Pancreas (tissue), 8 donors: ENCODE results near the gene BCAP31. TPM values are rescaled to one million over a fixed set of nuclear protein-coding genes. Genes with fewer than 3 reads are reported as not detected.

Experiments used
- polyA plus RNA-seq, 2 donors: library from polyadenylated mRNA; stranded (reverse); fragments of 200-250 nt; gene quantifications; one replicate each; pipeline ENCODE4 v1.2.3, GENCODE V29; 2013
- total RNA-seq, 6 donors: library from RNA; stranded (reverse); fragmentation: NEBNext Ultra II Directional in 4 of 6; extraction: Animal tissue kit (Norgen Biotek cat#: 25700) in 4 of 6; gene quantifications; one replicate each; pipeline versions ENCODE4 v1.2.1 to v1.2.4, GENCODE V29; 2021 to 2023
- donor health status: healthy with polysubstance abuse.
- donor health status: DM: no; HTN: no; CAD: no; lungs with moderate emphysema.
- donor health status: DM: no; HTN: no; CAD: no.
- donor health status: Bipolar disorder and iron deficiency.
- donor health status: DM: yes; HTN: yes; CAD: no.
- donor health status: DM: no; HTN: no; CAD: no.
- donor health status: DM: no; HTN: no; CAD: no.
- donor health status: DM: yes; HTN: yes; CAD: no.

Gene BCAP31
- total and polyA plus RNA-seq, 8 donors = 66.3 to 118 (median 85.6) TPM

Other genes with a start within 250 kb of the BCAP31 start
- 100 to 1,000 TPM in 1 of 6 donors, 10 to 100 TPM in 2, 1 to 10 TPM in 3; 4.0 to 113 (median 15.0) TPM for gene BGN, start 229.4 kb downstream of the BCAP31 start, total RNA-seq
- gene BGN, start 229.4 kb downstream of the BCAP31 start, polyA plus RNA-seq = 10 to 100 TPM; 20.2 to 24.5 TPM
- under 1 TPM in 4 of 6 donors, not detected in 2; 0.03 to 0.06 (median 0.04) TPM for gene ATP2B3, start 206.7 kb downstream of the BCAP31 start, total RNA-seq
- gene ATP2B3, start 206.7 kb downstream of the BCAP31 start, polyA plus RNA-seq = under 1 TPM; 0.04 to 0.12 TPM
- 10 to 100 TPM in 1 of 6 donors, 1 to 10 TPM in 5; 6.7 to 10.6 (median 8.1) TPM for gene CCNQ, start 125.2 kb downstream of the BCAP31 start, total RNA-seq
- gene CCNQ, start 125.2 kb downstream of the BCAP31 start, polyA plus RNA-seq = 10 to 100 TPM; 26.3 to 32.1 TPM
- under 1 TPM in 3 of 6 donors, not detected in 3; 0.09 to 0.28 (median 0.14) TPM for gene DUSP9, start 77.2 kb downstream of the BCAP31 start, total RNA-seq
- under 1 TPM in 1 of 2 donors, not detected in 1; 0.07 TPM for gene DUSP9, start 77.2 kb downstream of the BCAP31 start, polyA plus RNA-seq
- under 1 TPM in 3 of 6 donors, not detected in 3; 0.35 to 0.67 (median 0.49) TPM for gene PNCK, start 50.6 kb downstream of the BCAP31 start, total RNA-seq
- under 1 TPM; 0.28 to 0.99 TPM for gene PNCK, start 50.6 kb downstream of the BCAP31 start, polyA plus RNA-seq
- 10 to 100 TPM in 4 of 6 donors, 1 to 10 TPM in 2; 8.4 to 15.8 (median 11.1) TPM for gene SLC6A8, start 36.5 kb downstream of the BCAP31 start, total RNA-seq
- 10 to 100 TPM; 12.3 to 14.4 TPM for gene SLC6A8, start 36.5 kb downstream of the BCAP31 start, polyA plus RNA-seq
- gene ABCD1, start 469 bp upstream of the BCAP31 start, total RNA-seq = 10 to 100 TPM in 3 of 6 donors, 1 to 10 TPM in 3; 5.8 to 13.2 (median 9.8) TPM
- 10 to 100 TPM in 1 of 2 donors, 1 to 10 TPM in 1; 6.7 to 11.9 TPM for gene ABCD1, start 469 bp upstream of the BCAP31 start, polyA plus RNA-seq
- 1 to 10 TPM; 4.0 to 9.0 (median 5.2) TPM for gene PLXNB3, start 39.9 kb upstream of the BCAP31 start, total RNA-seq
- 10 to 100 TPM; 22.9 to 28.6 TPM for gene PLXNB3, start 39.9 kb upstream of the BCAP31 start, polyA plus RNA-seq
- under 1 TPM in 5 of 6 donors, not detected in 1; 0.12 to 0.38 (median 0.20) TPM for gene SRPK3, start 56.7 kb upstream of the BCAP31 start, total RNA-seq
- 1 to 10 TPM; 1.0 to 1.5 TPM for gene SRPK3, start 56.7 kb upstream of the BCAP31 start, polyA plus RNA-seq
- 10 to 100 TPM; 15.8 to 29.9 (median 23.0) TPM for gene IDH3G, start 70.0 kb upstream of the BCAP31 start, total RNA-seq
- 10 to 100 TPM; 47.2 to 48.4 TPM for gene IDH3G, start 70.0 kb upstream of the BCAP31 start, polyA plus RNA-seq
- 100 to 1,000 TPM; 368 to 471 (median 392) TPM for gene SSR4, start 70.3 kb upstream of the BCAP31 start, total RNA-seq
- 100 to 1,000 TPM; 749 to 925 TPM for gene SSR4, start 70.3 kb upstream of the BCAP31 start, polyA plus RNA-seq
- 1 to 10 TPM in 2 of 6 donors, under 1 TPM in 4; 0.79 to 2.4 (median 0.92) TPM for gene PDZD4, start 106.2 kb upstream of the BCAP31 start, total RNA-seq
- 10 to 100 TPM in 1 of 2 donors, 1 to 10 TPM in 1; 8.4 to 15.2 TPM for gene PDZD4, start 106.2 kb upstream of the BCAP31 start, polyA plus RNA-seq
- 1 to 10 TPM in 4 of 6 donors, under 1 TPM in 2; 0.97 to 1.6 (median 1.2) TPM for gene L1CAM, start 161.8 kb upstream of the BCAP31 start, total RNA-seq
- 1 to 10 TPM in 1 of 2 donors, under 1 TPM in 1; 0.84 to 3.9 TPM for gene L1CAM, start 161.8 kb upstream of the BCAP31 start, polyA plus RNA-seq
- under 1 TPM; 0.12 to 0.58 (median 0.31) TPM for gene AVPR2, start 180.3 kb upstream of the BCAP31 start, total RNA-seq
- gene AVPR2, start 180.3 kb upstream of the BCAP31 start, polyA plus RNA-seq = 1 to 10 TPM; 1.3 TPM
- gene ARHGAP4, start 201.9 kb upstream of the BCAP31 start, total RNA-seq = 10 to 100 TPM in 3 of 6 donors, 1 to 10 TPM in 3; 1.9 to 18.9 (median 8.9) TPM
- 10 to 100 TPM; 44.7 to 71.7 TPM for gene ARHGAP4, start 201.9 kb upstream of the BCAP31 start, polyA plus RNA-seq
- gene NAA10, start 210.7 kb upstream of the BCAP31 start, total RNA-seq = 10 to 100 TPM; 24.5 to 49.0 (median 40.3) TPM
- gene NAA10, start 210.7 kb upstream of the BCAP31 start, polyA plus RNA-seq = 100 to 1,000 TPM in 1 of 2 donors, 10 to 100 TPM in 1; 95.1 to 115 TPM
- 1 to 10 TPM in 4 of 6 donors, under 1 TPM in 2; 0.43 to 7.5 (median 1.6) TPM for gene RENBP, start 220.3 kb upstream of the BCAP31 start, total RNA-seq
- gene RENBP, start 220.3 kb upstream of the BCAP31 start, polyA plus RNA-seq = 1 to 10 TPM; 2.8 to 5.1 TPM
- 10 to 100 TPM; 10.4 to 28.4 (median 17.0) TPM for gene HCFC1, start 247.4 kb upstream of the BCAP31 start, total RNA-seq
- gene HCFC1, start 247.4 kb upstream of the BCAP31 start, polyA plus RNA-seq = 10 to 100 TPM; 15.7 to 17.1 TPM
- 10 to 100 TPM in 2 of 6 donors, 1 to 10 TPM in 4; 5.7 to 12.4 (median 9.1) TPM for gene TMEM187, start 248.4 kb upstream of the BCAP31 start, total RNA-seq
- 1 to 10 TPM; 5.2 to 7.8 TPM for gene TMEM187, start 248.4 kb upstream of the BCAP31 start, polyA plus RNA-seq